ENCODE data around the gene MGME1.

GRCh38 chr20:18006684-18007083 lies 37.9 kb downstream of the MGME1 start:
- TF ChIP-seq CTCF (IDR thresholded peaks at IDR 0.05) (no peak), POLR2A (IDR thresholded peaks at IDR 0.05) (no peak)
